ENCODE results near the gene PRKAR1B.
A peak's percentile ranks its signal among the peaks of the same experiment; 100 is the strongest.

PRKAR1B gene

GRCh38 chr7:691361-692045, 35.6 kb downstream of the PRKAR1B start:
- no peak for DNase-seq

- no peak for DNase-seq
Observed at GRCh38 chr7:690478-691360, 36.4 kb downstream of the PRKAR1B start.

- DNase-seq: peak; percentile 1
Observed at GRCh38 chr7:685540-685939, 41.5 kb downstream of the PRKAR1B start.

- DNase-seq: no peak
Observed at GRCh38 chr7:684416-684815, 42.7 kb downstream of the PRKAR1B start.

- DNase-seq: no peak
Observed at GRCh38 chr7:683526-684205, 43.4 kb downstream of the PRKAR1B start.

- DNase-seq: no peak
Observed at GRCh38 chr7:682810-683209, 44.3 kb downstream of the PRKAR1B start.

- no peak for DNase-seq
Observed at GRCh38 chr7:681551-682307, 45.4 kb downstream of the PRKAR1B start.

- no peak for DNase-seq
Observed at GRCh38 chr7:680411-681127, 46.5 kb downstream of the PRKAR1B start.

GRCh38 chr7:676972-677385, 50.1 kb downstream of the PRKAR1B start:
- no peak for DNase-seq

GRCh38 chr7:676246-676971, 50.7 kb downstream of the PRKAR1B start:
- DNase-seq: no peak

GRCh38 chr7:674454-675410, 52.3 kb downstream of the PRKAR1B start:
- no peak for DNase-seq

GRCh38 chr7:673681-674453, 53.2 kb downstream of the PRKAR1B start:
- DNase-seq: no peak

GRCh38 chr7:672891-673290, 54.2 kb downstream of the PRKAR1B start:
- DNase-seq: no peak

GRCh38 chr7:671415-672042, 55.6 kb downstream of the PRKAR1B start:
- DNase-seq: no peak

- no peak for DNase-seq
Observed at GRCh38 chr7:670501-671390, 56.3 kb downstream of the PRKAR1B start.

GRCh38 chr7:668958-669357, 58.1 kb downstream of the PRKAR1B start:
- DNase-seq: no peak

GRCh38 chr7:668139-668931, 58.7 kb downstream of the PRKAR1B start:
- DNase-seq: no peak
